Heart right ventricle (tissue), 12 donors: ENCODE results near the gene CELA1. TPM values are rescaled to one million over a fixed set of nuclear protein-coding genes. Genes with fewer than 3 reads are reported as not detected.

ENCODE experiments used
- polyA plus RNA-seq, 2 donors: library from polyadenylated mRNA; stranded (reverse); fragments of 200-250 nt; gene quantifications; one replicate each; pipeline ENCODE4 v1.2.3, GENCODE V29; 2013
- total RNA-seq, 10 donors: library from RNA; stranded (reverse); fragmentation: NEBNext Ultra II Directional in 3 of 10; extraction: Animal tissue kit (Norgen Biotek cat#: 25700) in 3 of 10; gene quantifications; one replicate each; pipeline versions ENCODE4 v1.2.1 to v1.2.4, GENCODE V29; 2021 to 2023
- donor health status: ischemic (EF 13 %, LVEDD 7.1; RV severe dilation, severe dysfunction).
- donor health status: healthy with polysubstance abuse.
- donor health status: DM: no; HTN: yes; CAD: no.
- donor health status: DM: no; HTN: no; CAD: no.
- donor health status: ischemic (EF 25% LVEDD 6.9; RV normal size, moderate dysfunction).
- donor health status: ischemic (EF 25% LVEDD 5.7; RV mildly dilated, moderate dysfunction).
- donor health status: healthy.
- donor health status: nonischemic (EF 11% LVEDD 7.7; RV severe dilation, severe dysfunction).
- donor health status: DM: yes; HTN: yes; CAD: no.
- donor health status: PGD.
- donor health status: ischemic (EF 29% LVEDD 5.4; RV normal size, mild dysfunction).
- donor health status: nonischemic (EF 23%, LVEDD 6.1; RV moderate dilation, normal function).

Gene CELA1
- total and polyA plus RNA-seq, 12 donors = not detected

Other genes with a start within 250 kb of the CELA1 start
- 10 to 100 TPM; 19.3 to 30.9 (median 25.5) TPM for gene TFCP2, start 173.5 kb downstream of the CELA1 start, total RNA-seq
- gene TFCP2, start 173.5 kb downstream of the CELA1 start, polyA plus RNA-seq = 10 to 100 TPM in 1 of 2 donors, 1 to 10 TPM in 1; 8.7 to 12.0 TPM
- 10 to 100 TPM in 1 of 10 donors, 1 to 10 TPM in 9; 4.9 to 13.9 (median 7.8) TPM for gene POU6F1, start 128.6 kb downstream of the CELA1 start, total RNA-seq
- 10 to 100 TPM in 1 of 2 donors, 1 to 10 TPM in 1; 4.1 to 10.1 TPM for gene POU6F1, start 128.6 kb downstream of the CELA1 start, polyA plus RNA-seq
- gene DAZAP2, start 107.9 kb downstream of the CELA1 start, total RNA-seq = 100 to 1,000 TPM; 140 to 185 (median 165) TPM
- gene DAZAP2, start 107.9 kb downstream of the CELA1 start, polyA plus RNA-seq = 100 to 1,000 TPM in 1 of 2 donors, 10 to 100 TPM in 1; 39.7 to 228 TPM
- gene SMAGP, start 76.3 kb downstream of the CELA1 start, total RNA-seq = 1 to 10 TPM; 2.0 to 6.9 (median 3.5) TPM
- 1 to 10 TPM; 3.6 to 7.3 TPM for gene SMAGP, start 76.3 kb downstream of the CELA1 start, polyA plus RNA-seq
- gene BIN2, start 22.5 kb downstream of the CELA1 start, total RNA-seq = 10 to 100 TPM in 1 of 10 donors, 1 to 10 TPM in 5, under 1 TPM in 4; 0.57 to 13.2 (median 1.8) TPM
- 1 to 10 TPM; 1.2 to 1.4 TPM for gene BIN2, start 22.5 kb downstream of the CELA1 start, polyA plus RNA-seq
- gene GALNT6, start 44.7 kb upstream of the CELA1 start, total RNA-seq = 1 to 10 TPM in 5 of 10 donors, under 1 TPM in 5; 0.23 to 6.3 (median 1.0) TPM
- under 1 TPM; 0.15 to 0.57 TPM for gene GALNT6, start 44.7 kb upstream of the CELA1 start, polyA plus RNA-seq
- 1 to 10 TPM in 1 of 10 donors, under 1 TPM in 9; 0.28 to 1.8 (median 0.63) TPM for gene SLC4A8, start 78.2 kb upstream of the CELA1 start, total RNA-seq
- under 1 TPM; 0.12 to 0.22 TPM for gene SLC4A8, start 78.2 kb upstream of the CELA1 start, polyA plus RNA-seq
- 1 to 10 TPM in 1 of 10 donors, under 1 TPM in 8, not detected in 1; 0.27 to 1.6 (median 0.46) TPM for gene SCN8A, start 244.6 kb upstream of the CELA1 start, total RNA-seq
- gene SCN8A, start 244.6 kb upstream of the CELA1 start, polyA plus RNA-seq = under 1 TPM; 0.01 to 0.07 TPM